Upper lobe of left lung (tissue), 6 donors: ENCODE measurements around the gene OR51M1. TPM values are rescaled to one million over a fixed set of nuclear protein-coding genes. Genes with fewer than 3 reads are reported as not detected.

ENCODE experiments used
- ATAC-seq, 2 donors: fragments of 200-7000 bp; cut with Tn5 transposase; one replicate each; pipeline ENCODE4 v1.9.1; 2022; ENCODE audit warnings: mild to moderate bottlenecking in 2 of 2, moderate library complexity in 2 of 2; ENCODE audit not compliant: low FRiP score in 2 of 2
- DNase-seq, 2 donors: peaks; one replicate each; pipeline ENCODE4 v3.0.0-alpha.2; 2019 to 2020
- H3K27ac ChIP-seq, 4 donors: fragments of 200-600 bp; sonication (generic); one replicate each; pipeline ENCODE4 v1.5.1; 2016 to 2019
- H3K27me3 ChIP-seq, 4 donors: fragments of 200-600 bp; sonication (generic); one replicate each; pipeline ENCODE4 v1.5.1; 2017 to 2019
- H3K36me3 ChIP-seq, 4 donors: fragments of 200-600 bp; sonication (generic); one replicate each; pipeline ENCODE4 v1.5.1; 2016 to 2019
- H3K4me1 ChIP-seq, 4 donors: fragments of 200-600 bp; sonication (generic); one replicate each; pipeline ENCODE4 v1.5.1; 2018 to 2019
- H3K4me3 ChIP-seq, 4 donors: fragments of 200-600 bp; sonication (generic); one replicate each; pipeline ENCODE4 v1.5.1; 2017 to 2019; ENCODE audit warnings: mild to moderate bottlenecking in 2 of 4, moderate library complexity in 1 of 4
- H3K9me3 ChIP-seq, 4 donors: fragments of 200-600 bp; sonication (generic); one replicate each; pipeline ENCODE4 v1.5.1; 2018 to 2019
- CTCF ChIP-seq, 6 experiments: fragments of 450-650 bp in 4 of 6; fragments of 200-600 bp in 2 of 6; sonication (generic) in 2 of 6; IDR thresholded peaks; one replicate each; pipeline ENCODE4 v1.5.1; 2016 to 2019; ENCODE audit warnings: antibody characterized with exemption in 6 of 6
- EP300 ChIP-seq, 4 donors: sonication (generic); formaldehyde crosslinking; IDR thresholded peaks; one replicate each; pipeline ENCODE4 v1.5.1; 2017; ENCODE audit warnings: antibody characterized with exemption in 4 of 4, control low read depth in 2 of 4
- POLR2A ChIP-seq, 4 donors: fragments of 450-650 bp; IDR thresholded peaks; one replicate each; pipeline ENCODE4 v1.5.1; 2016 to 2017; ENCODE audit warnings: antibody characterized with exemption in 4 of 4, mild to moderate bottlenecking in 2 of 4
- POLR2AphosphoS5 ChIP-seq, 2 donors: sonication (generic); formaldehyde crosslinking; IDR thresholded peaks; one replicate each; pipeline ENCODE4 v1.5.1; 2017; ENCODE audit warnings: antibody characterized with exemption in 2 of 2
- WGBS, 2 donors: methylation state at CpG; one replicate each; pipeline ENCODE4 v1.1.5; 2017 to 2018; 5-methylcytosine and 5-hydroxymethylcytosine counted together
- total RNA-seq, 6 donors: library from RNA; depleted of rRNA in 4 of 6; stranded (reverse); fragments of >200 nt in 4 of 6; gene quantifications; one replicate each; pipeline versions ENCODE4 v1.1.0 to v1.2.1, GENCODE V29; 2016 to 2021
- donor health status: DM: no; HTN: no; CAD: no; lungs with moderate emphysema.
- donor health status: DM: no; HTN: yes; CAD: no; lungs with severe emphysema.

OR51M1 gene
- total RNA-seq, 6 donors from 2014 or later = not detected

GRCh38 chr11:5390210-5390609, 6.6 kb downstream of the OR51M1 start:
- H3K9me3 ChIP-seq = no peaks in the 10 kb centered on the region
- no peak overlapping the region for H3K27ac ChIP-seq
- no peaks in the 10 kb centered on the region for H3K27me3 ChIP-seq
- ATAC-seq (no peak), DNase-seq (no peak)
- H3K36me3 ChIP-seq = no peaks in the 10 kb centered on the region
- TF ChIP-seq EP300 (IDR thresholded peaks at IDR 0.05) (no peak), CTCF (IDR thresholded peaks at IDR 0.05) (no peak), POLR2AphosphoS5 (IDR thresholded peaks at IDR 0.05) (no peak), POLR2A (IDR thresholded peaks at IDR 0.05) (no peak)
- 75 to 79% methylated on average over 2 of the region's 2 CpGs for WGBS, 2 donors
- no peak overlapping the region for H3K4me3 ChIP-seq
- H3K4me1 ChIP-seq = no peaks in the 10 kb centered on the region

GRCh38 chr11:5394091-5394490, 10.5 kb downstream of the OR51M1 start:
- H3K9me3 ChIP-seq = no peaks in the 10 kb centered on the region
- no peak for ATAC-seq

GRCh38 chr11:5398936-5399335, 15.3 kb downstream of the OR51M1 start:
- no peaks in the 10 kb centered on the region for H3K9me3 ChIP-seq
- TF ChIP-seq EP300 (IDR thresholded peaks at IDR 0.05) = no peak
- TF ChIP-seq POLR2A (IDR thresholded peaks at IDR 0.05) = no peak
- no peak for TF ChIP-seq CTCF (IDR thresholded peaks at IDR 0.05)
- no peak for TF ChIP-seq POLR2AphosphoS5 (IDR thresholded peaks at IDR 0.05)
- DNase-seq (no peak), ATAC-seq (no peak)
- no peak overlapping the region for H3K4me3 ChIP-seq
- no peak overlapping the region for H3K27ac ChIP-seq
- H3K36me3 ChIP-seq = no peaks in the 10 kb centered on the region
- H3K4me1 ChIP-seq = no peaks in the 10 kb centered on the region
- no peaks in the 10 kb centered on the region for H3K27me3 ChIP-seq

More at GRCh38 chr11:5394091-5394490, 10.5 kb downstream of the OR51M1 start:
- H3K27ac ChIP-seq = no peak overlapping the region
- H3K4me3 ChIP-seq = no peak overlapping the region
- no peaks in the 10 kb centered on the region for H3K27me3 ChIP-seq
- no peaks in the 10 kb centered on the region for H3K36me3 ChIP-seq
- no peak for DNase-seq
- TF ChIP-seq CTCF (IDR thresholded peaks at IDR 0.05) = no peak
- no peak for TF ChIP-seq POLR2A (IDR thresholded peaks at IDR 0.05)
- no peak for TF ChIP-seq POLR2AphosphoS5 (IDR thresholded peaks at IDR 0.05)
- TF ChIP-seq EP300 (IDR thresholded peaks at IDR 0.05) = no peak
- no peaks in the 10 kb centered on the region for H3K4me1 ChIP-seq

GRCh38 chr11:5405173-5405572, 21.6 kb downstream of the OR51M1 start:
- no peak for TF ChIP-seq EP300 (IDR thresholded peaks at IDR 0.05)
- no peak for TF ChIP-seq CTCF (IDR thresholded peaks at IDR 0.05)
- TF ChIP-seq POLR2A (IDR thresholded peaks at IDR 0.05) = no peak
- TF ChIP-seq POLR2AphosphoS5 (IDR thresholded peaks at IDR 0.05) = no peak
- H3K4me1 ChIP-seq = no peaks in the 10 kb centered on the region
- ATAC-seq = no peak
- no peaks in the 10 kb centered on the region for H3K9me3 ChIP-seq
- H3K27ac ChIP-seq = no peak overlapping the region
- no peaks in the 10 kb centered on the region for H3K36me3 ChIP-seq
- no peak for DNase-seq
- no peaks in the 10 kb centered on the region for H3K27me3 ChIP-seq
- no peak overlapping the region for H3K4me3 ChIP-seq

- Histone ChIP-seq H3K27ac (no peak overlapping the region), H3K36me3 (no peaks in the 10 kb centered on the region), H3K4me1 (no peaks in the 10 kb centered on the region), H3K27me3 (no peaks in the 10 kb centered on the region), H3K4me3 (no peak overlapping the region), H3K9me3 (no peaks in the 10 kb centered on the region)
- DNase-seq = no peak
- WGBS, 2 donors = 63 to 64% methylated on average over 5 of the region's 5 CpGs
- ATAC-seq = no peak
- no peak for TF ChIP-seq EP300 (IDR thresholded peaks at IDR 0.05)
- TF ChIP-seq POLR2AphosphoS5 (IDR thresholded peaks at IDR 0.05) = no peak
- no peak for TF ChIP-seq CTCF (IDR thresholded peaks at IDR 0.05)
- no peak for TF ChIP-seq POLR2A (IDR thresholded peaks at IDR 0.05)
Measured at GRCh38 chr11:5420993-5421392, 37.4 kb downstream of the OR51M1 start.
